Astrocyte of the spinal cord (primary cell): ENCODE data around the gene KIF22.
"Not testable (repeated sequence)": the region's sequence is repeated elsewhere in the genome, so short reads cannot be mapped to it uniquely, and the experiment has no call there.

Experiments used
- DNase-seq: peaks from one replicate; pipeline ENCODE4 v3.0.0; 2011; ENCODE audit warnings: low read depth, low spot score
- H3K4me3 ChIP-seq: 2 replicates; pipeline ENCODE4 v1.5.1; 2011; ENCODE audit warnings: low read depth, mild to moderate bottlenecking, low read length, moderate library complexity
- in situ Hi-C: cut with HindIII; loops from 2 replicates; pipeline ENCODE4 v1.10.0; 2017; ENCODE audit warnings: low sequenced_read_pairs
- TF ChIP-seq, protein P1 (sequence below): IDR thresholded peaks from 2 replicates; pipeline ENCODE4 v1.5.1; 2012; ENCODE audit warnings: low read depth, mild to moderate bottlenecking, low read length, inconsistent platforms

KIF22 gene

DNA sequence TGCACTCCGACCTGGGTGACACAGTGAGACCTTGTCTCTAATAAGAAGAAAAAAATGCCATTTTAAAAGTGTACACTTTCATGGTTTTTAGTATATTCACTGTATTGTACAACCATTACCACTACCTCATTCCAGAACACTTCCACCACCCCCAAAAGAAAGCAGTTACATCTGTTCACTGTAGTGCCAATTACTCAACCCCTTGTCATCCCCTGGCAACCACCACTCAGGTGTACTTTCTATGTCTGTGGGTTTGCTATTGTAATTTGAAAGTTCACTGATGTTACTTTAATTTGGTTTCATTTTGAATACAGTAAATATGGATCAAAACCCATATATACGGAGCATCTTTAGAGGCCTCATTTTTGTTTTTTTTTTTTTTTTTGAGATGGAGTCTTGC, 6.4 kb upstream of the KIF22 start:
- no peak overlapping the region for H3K4me3 ChIP-seq
- in situ Hi-C loops, result no loop called here
- no peak for DNase-seq
- TF ChIP-seq, protein P1, sequence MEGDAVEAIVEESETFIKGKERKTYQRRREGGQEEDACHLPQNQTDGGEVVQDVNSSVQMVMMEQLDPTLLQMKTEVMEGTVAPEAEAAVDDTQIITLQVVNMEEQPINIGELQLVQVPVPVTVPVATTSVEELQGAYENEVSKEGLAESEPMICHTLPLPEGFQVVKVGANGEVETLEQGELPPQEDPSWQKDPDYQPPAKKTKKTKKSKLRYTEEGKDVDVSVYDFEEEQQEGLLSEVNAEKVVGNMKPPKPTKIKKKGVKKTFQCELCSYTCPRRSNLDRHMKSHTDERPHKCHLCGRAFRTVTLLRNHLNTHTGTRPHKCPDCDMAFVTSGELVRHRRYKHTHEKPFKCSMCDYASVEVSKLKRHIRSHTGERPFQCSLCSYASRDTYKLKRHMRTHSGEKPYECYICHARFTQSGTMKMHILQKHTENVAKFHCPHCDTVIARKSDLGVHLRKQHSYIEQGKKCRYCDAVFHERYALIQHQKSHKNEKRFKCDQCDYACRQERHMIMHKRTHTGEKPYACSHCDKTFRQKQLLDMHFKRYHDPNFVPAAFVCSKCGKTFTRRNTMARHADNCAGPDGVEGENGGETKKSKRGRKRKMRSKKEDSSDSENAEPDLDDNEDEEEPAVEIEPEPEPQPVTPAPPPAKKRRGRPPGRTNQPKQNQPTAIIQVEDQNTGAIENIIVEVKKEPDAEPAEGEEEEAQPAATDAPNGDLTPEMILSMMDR, result no peak

DNA sequence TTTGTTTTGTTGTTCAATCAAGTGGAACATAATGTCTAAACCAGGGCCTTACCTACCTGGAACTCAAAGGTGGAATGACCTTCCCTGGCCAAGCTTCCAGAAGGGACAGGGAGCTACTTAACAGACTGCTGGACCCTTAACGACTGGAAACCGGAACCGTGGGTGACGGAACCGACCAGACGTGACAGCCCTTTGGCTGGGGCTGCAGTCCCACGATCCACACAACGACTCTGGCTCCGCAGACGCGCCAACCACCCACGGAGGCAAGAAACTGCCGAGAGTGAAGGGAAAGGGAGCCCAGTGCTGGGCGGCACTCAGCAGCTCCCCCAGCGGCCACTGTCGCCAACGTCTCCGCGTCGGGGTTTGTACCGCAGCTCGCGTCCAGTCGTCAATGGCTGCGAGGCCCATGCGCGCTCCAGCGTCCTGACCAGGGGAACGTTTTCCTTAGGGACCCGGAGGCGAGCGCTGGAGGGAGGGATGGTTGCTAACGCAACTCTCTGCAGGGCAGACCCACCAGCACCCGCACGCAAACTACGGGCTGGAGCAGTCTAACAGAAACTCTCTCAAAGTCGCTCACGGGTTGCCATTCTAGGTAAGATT, 5.5 kb upstream of the KIF22 start:
- DNase-seq, result peak; percentile 54
- H3K4me3 ChIP-seq, result peak overlapping the region; percentile 31
- TF ChIP-seq, protein P1, result peak; percentile 94
- in situ Hi-C loops, result no loop called here

DNA sequence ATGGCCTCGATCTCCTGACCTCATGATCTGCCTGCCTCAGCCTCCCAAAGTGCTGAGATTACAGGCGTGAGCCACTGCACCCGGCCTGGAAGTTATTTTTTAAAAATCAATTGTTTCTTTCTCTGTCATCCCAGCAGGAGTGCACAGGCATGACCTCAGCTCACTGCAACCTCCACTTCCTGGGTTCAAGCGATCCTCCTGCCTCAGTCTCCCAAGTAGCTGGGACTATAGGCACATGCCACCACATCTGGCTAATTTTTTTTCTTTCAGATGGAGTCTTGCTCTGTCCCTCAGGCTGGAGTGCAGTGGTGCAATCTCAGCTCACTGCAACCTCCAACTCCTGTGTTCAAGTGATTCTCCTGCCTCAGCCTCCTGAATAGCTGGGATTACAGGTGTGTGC, 3.4 kb upstream of the KIF22 start:
- H3K4me3 ChIP-seq, in situ Hi-C loops, DNase-seq: not testable (repeated sequence)

DNA sequence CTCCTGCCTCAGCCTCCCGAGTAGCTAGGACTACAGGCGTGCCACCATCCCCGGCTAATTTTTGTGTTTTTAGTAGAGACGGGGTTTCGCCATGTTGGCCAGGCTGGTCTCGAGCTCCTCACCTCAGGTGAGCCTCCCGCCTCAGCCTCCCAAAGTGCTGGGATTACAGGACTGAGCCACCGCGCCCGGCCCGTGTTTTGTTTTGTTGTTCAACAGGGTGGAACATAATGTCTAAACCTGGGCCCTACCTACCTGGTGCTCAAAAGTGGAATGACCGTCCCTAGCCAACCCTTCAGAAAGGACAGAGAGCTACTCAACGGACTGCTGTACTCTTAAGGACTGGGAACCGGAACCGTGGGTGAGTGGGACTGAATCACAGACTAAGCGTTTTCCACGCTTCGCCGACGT, 772 bp upstream of the KIF22 start:
- TF ChIP-seq, protein P1, result no peak
- in situ Hi-C loops, result no loop called here
- DNase-seq, result no peak
- H3K4me3 ChIP-seq, result peak overlapping the region; percentile 89

DNA sequence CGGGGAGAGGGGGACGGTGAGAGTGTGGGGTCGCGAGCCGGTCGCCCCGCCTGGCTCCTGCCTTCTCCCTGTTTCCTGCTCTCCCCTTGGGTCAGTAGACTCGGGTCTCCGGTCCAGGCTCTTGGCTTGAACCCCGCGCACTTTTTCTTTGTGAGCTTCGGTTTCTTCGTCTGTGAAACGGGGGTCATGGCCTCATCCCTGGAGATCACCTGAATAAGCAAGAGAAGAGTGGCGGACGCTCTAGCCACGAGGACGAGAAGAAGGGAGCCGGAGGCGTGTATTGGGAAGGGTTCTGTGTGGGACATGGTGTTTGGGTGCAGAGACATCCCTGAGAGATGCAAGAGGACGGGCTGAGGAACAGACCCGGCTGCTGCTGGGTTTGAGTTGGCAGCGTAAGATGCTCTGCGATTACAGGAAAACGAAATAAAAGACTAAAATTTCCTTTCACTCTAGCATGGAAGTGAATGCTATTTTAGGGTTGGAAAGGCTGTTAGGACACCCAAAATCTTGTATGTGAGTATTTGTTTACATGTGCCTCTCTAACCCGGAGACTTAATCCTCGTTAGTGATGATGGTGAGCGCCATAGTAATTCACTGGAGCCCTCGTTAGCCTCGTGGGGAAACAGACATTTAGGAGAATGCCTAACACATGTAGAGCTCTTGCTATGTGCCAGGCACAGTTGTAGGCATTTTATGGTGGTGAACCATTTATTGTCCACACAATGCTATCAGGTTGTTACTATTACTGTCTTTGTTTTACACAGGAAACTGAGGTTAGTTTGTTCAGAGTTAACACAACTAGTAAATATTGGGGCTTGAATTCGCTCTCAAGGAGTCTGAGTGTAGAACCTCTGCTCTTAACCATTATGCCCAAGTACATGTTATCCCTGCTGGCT, 646 bp downstream of the KIF22 start:
- peak overlapping the region; percentile 89 for H3K4me3 ChIP-seq
- no peak for DNase-seq
- TF ChIP-seq, protein P1, result no peak
- in situ Hi-C loops, result no loop called here

DNA sequence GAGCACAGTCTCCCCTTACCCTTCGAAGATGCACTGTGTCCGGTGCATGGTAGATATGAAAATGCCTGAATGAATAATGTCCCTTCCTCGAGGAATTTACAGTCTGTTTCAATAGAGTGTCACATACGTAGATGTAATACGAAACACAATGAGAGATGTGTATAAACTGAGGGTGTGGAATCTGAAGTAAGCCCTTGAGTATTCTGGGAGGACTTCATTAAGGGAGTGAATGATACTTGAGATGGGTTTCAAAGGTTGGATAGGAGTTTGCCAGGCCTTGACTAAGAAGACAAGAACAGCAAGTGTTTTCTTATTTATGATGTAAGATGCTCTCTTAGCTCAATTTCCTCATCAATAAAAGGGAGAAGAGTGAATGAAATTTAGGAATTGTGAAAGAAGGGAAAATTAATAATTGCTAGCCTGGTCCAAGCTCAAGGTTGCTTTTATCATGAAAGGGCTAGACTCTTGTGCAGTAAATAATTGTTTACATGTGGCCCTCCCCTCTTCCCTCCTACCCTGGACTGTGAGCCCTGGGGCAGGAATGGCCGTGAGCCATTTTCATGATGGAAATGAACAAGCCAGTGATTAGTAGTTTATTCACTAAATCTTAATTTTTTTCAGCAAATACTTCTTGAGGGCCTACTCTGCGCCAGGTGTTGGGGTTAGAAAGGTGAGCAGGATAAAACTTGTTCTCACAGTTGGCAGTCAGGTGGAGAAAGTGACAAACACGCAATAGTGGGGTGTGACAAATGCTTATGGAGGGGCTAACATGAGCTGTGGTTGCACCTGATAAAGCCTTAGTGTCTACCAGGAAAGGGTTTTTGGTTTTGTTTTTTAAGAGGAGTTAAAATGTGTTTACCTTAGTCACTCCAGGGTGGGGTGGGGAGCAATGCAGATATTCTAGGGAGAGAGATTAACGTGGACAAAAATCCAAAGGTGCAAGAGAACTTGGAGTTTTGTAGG, 1.6 kb downstream of the KIF22 start:
- TF ChIP-seq, protein P1, result no peak
- in situ Hi-C loops, result no loop called here
- DNase-seq, result no peak
- peak overlapping the region; percentile 89 for H3K4me3 ChIP-seq

DNA sequence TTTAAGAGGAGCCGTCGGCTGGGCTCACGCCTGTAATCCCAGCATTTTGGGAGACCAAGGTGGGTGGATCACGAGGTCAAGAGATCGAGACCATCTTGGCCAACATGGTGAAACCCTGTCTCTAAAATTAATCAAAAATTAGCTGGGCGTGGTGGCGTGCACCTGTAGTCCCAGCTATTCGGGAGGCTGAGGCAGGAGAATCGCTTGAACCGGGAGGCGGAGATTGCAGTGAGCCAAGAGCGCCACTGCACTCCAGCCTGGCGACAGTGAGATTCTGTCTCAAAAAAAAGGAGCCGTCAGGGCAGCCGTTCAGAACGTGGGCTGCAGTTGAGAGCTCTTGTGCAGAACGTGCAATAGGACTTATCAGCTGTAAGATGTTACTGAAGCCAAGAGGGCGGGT, 2.6 kb downstream of the KIF22 start:
- DNase-seq, H3K4me3 ChIP-seq, in situ Hi-C loops: not testable (repeated sequence)
